NCI-H146 (cell line): ENCODE data around the gene TUT4.
A peak's percentile ranks its signal among the peaks of the same experiment; 100 is the strongest.

Experiments used
- DNase-seq: peaks from one replicate; lab custom pipeline; 2025; lab: John Stamatoyannopoulos, UW

TUT4 gene

DNA sequence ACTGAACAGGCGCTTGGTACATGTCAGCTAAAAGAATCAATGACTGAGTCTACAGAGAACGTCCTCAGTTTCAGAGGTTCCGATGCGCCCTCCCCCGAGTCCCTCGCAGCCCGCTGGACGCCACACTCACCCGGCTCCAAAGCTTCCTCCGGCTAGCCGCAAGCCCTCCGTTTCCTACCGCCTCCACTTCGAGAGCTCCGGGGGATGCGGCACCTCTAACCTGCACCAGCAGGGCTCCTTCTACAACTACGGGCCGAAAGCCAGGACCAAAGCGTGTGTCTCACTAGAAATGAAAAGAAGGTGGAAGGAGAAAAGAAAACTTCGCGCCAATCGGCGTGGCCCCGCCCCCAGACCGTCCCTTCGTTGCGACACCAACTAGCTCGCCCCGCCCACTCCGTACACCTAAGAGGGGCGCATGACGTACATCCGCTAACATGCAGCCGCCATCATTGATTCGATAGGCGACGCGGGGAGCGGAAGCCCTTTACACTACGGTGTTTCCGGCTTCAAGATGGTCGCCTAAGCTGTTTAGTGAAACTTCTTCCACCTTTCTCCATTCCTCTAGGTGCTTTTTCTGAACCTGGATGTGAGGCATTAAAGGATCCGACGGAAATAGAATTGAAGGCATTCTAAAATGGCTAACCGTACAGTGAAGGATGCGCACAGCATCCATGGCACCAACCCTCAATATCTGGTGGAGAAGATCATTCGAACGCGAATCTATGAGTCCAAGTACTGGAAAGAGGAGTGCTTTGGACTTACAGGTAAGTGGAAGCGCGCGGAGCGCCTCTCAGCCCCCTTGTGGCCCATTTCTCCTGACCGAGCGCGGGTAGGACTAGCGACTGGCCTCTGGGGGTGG is 148.5 kb downstream of the TUT4 start, which contains the start of the genes ORC1 and PRPF38A:
Gene ORC1, minus strand, starts transcription at position 308 of the 859 bp plus-strand sequence. CDS start 2,200 bp downstream, outside the sequence.
Gene PRPF38A, plus strand, starts transcription at position 487 of the 859 bp plus-strand sequence. Its CDS starts 148 bp downstream, at position 635.
- peak; percentile 99 for DNase-seq

- DNase-seq: peak; percentile 63
These were observed 149.3 kb downstream of the TUT4 start for GRCh38 chr1:52403566-52404115.

- no peak for DNase-seq
These were observed 150.0 kb downstream of the TUT4 start for GRCh38 chr1:52402860-52403240.

- no peak for DNase-seq
These were observed 152.8 kb downstream of the TUT4 start for GRCh38 chr1:52400131-52400530.

DNA sequence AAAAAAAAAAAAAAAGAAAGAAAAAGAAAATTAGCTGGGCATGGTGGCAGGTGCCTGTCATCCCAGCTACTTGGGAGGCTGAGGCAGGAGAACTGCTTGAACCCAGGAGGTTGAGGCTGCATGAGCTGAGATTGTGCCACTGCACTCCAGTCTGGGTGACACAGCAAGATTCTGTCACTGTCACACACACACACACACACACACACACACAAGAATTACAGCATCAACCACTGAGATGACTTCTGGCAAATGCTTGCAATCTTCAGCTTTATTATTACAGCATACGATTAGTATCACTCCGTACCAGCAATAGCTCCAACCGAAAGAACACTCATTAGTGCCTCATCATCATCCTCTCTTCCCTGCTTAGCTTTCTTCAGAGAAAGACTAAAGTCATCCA is 153.3 kb downstream of the TUT4 start:
- DNase-seq: no peak

GRCh38 chr1:52393174-52393573 is 159.7 kb downstream of the TUT4 start:
- DNase-seq: no peak

- DNase-seq: no peak
These were observed 166.4 kb downstream of the TUT4 start for GRCh38 chr1:52386458-52386857.

- no peak for DNase-seq
These were observed 167.5 kb downstream of the TUT4 start for GRCh38 chr1:52385376-52385775.
